Ascending aorta (tissue), 2 donors: ENCODE measurements around the gene ATP9B. TPM values are rescaled to one million over a fixed set of nuclear protein-coding genes. Genes with fewer than 3 reads are reported as not detected.

Experiments
- DNase-seq, 2 donors: peaks; one replicate each; pipeline ENCODE4 v3.0.0-alpha.2; 2019; ENCODE audit warnings: low spot score in 2 of 2
- H3K27ac ChIP-seq, 2 donors: fragments of 200-600 bp; sonication (generic); one replicate each; pipeline ENCODE4 v1.5.1; 2016 to 2017; ENCODE audit warnings: mild to moderate bottlenecking in 1 of 2
- H3K27me3 ChIP-seq: fragments of 200-600 bp; sonication (generic); one replicate; pipeline ENCODE4 v1.5.1; 2017
- H3K36me3 ChIP-seq, 2 donors: fragments of 200-600 bp; sonication (generic); one replicate each; pipeline ENCODE4 v1.5.1; 2016
- H3K4me1 ChIP-seq, 2 donors: fragments of 200-600 bp; sonication (generic); one replicate each; pipeline ENCODE4 v1.5.1; 2016 to 2017; ENCODE audit warnings: mild to moderate bottlenecking in 1 of 2
- H3K4me3 ChIP-seq, 2 donors: fragments of 200-600 bp; sonication (generic); one replicate each; pipeline ENCODE4 v1.5.1; 2016 to 2017; ENCODE audit warnings: mild to moderate bottlenecking in 1 of 2
- H3K9me3 ChIP-seq, 2 donors: fragments of 200-600 bp; sonication (generic); one replicate each; pipeline ENCODE4 v1.5.1; 2016
- intact Hi-C: fragments of 100-400 bp; cut with DNase I; formaldehyde crosslinking; loops from one replicate; pipeline ENCODE4 v1.15.1; 2023
- total RNA-seq: library from RNA; depleted of rRNA; stranded (reverse); fragments of >200 nt; gene quantifications from one replicate; pipeline ENCODE4 v1.1.0, GENCODE V29; 2016
- TF ChIP-seq, protein P1 (sequence below), 3 experiments: fragments of 200-600 bp in 2 of 3; fragments of 450-650 bp in 1 of 3; sonication (generic) in 2 of 3; IDR thresholded peaks; one replicate each; pipeline ENCODE4 v1.5.1; 2016 to 2019; ENCODE audit warnings: antibody characterized with exemption in 3 of 3, mild to moderate bottlenecking in 1 of 3, moderate library complexity in 1 of 3

ATP9B gene
- total RNA-seq, 1 donor from 2014 or later = 14.4 TPM

DNA sequence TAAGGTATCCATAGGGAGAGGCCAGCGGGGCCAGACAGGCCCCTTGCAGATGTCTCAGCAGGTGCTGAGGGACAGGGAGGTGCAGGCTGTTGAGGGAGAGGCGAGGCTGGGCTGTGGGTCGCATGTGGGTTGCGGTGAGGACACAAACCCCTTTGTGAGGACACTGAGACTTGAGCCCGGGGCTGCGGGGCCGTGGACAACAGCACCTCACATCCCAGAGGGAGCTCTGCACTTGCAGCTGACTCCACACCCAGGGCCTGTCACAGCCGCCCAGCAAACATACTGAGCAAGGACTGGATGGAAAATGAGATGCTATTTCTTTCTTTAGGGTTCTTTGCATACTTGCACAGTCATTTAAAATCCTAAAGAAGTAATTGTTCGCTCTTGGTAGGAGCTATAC is 231.2 kb downstream of the ATP9B start:
- Histone ChIP-seq H3K9me3 (no peaks in the 10 kb centered on the region), H3K36me3 (peaks cover 14 to 19% of the 10 kb centered on the region in 2 donors), H3K27me3 (no peaks in the 10 kb centered on the region), H3K4me1 (no peaks in the 10 kb centered on the region), H3K4me3 (no peak overlapping the region), H3K27ac (no peak overlapping the region)
- intact Hi-C loops = no loop called here
- DNase-seq = no peak
- TF ChIP-seq, protein P1, sequence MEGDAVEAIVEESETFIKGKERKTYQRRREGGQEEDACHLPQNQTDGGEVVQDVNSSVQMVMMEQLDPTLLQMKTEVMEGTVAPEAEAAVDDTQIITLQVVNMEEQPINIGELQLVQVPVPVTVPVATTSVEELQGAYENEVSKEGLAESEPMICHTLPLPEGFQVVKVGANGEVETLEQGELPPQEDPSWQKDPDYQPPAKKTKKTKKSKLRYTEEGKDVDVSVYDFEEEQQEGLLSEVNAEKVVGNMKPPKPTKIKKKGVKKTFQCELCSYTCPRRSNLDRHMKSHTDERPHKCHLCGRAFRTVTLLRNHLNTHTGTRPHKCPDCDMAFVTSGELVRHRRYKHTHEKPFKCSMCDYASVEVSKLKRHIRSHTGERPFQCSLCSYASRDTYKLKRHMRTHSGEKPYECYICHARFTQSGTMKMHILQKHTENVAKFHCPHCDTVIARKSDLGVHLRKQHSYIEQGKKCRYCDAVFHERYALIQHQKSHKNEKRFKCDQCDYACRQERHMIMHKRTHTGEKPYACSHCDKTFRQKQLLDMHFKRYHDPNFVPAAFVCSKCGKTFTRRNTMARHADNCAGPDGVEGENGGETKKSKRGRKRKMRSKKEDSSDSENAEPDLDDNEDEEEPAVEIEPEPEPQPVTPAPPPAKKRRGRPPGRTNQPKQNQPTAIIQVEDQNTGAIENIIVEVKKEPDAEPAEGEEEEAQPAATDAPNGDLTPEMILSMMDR (IDR thresholded peaks at IDR 0.05) = no peak

DNA sequence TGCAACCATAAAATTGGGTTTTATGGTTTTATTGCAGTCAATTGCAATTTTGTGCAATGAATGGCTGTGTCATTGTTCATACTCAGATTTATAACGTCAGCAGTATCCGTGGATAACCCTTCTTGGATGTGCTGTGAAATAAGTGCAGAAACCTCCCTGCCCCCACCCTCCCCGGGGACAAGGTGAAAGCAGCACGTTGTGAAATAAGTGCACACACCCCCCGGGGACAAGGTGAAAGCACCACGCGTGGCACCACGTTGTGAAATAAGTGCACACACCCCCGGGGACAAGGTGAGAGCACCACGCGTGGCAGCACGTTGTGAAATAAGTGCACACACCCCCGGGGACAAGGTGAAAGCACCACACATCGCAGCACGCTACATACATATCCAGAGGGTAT is 232.9 kb downstream of the ATP9B start:
- TF ChIP-seq, protein P1 (IDR thresholded peaks at IDR 0.05) = no peak
- intact Hi-C loops = no loop called here
- Histone ChIP-seq H3K4me1 (no peaks in the 10 kb centered on the region), H3K27ac (no peak overlapping the region), H3K9me3 (no peaks in the 10 kb centered on the region), H3K4me3 (no peak overlapping the region), H3K36me3 (peaks cover 22 to 31% of the 10 kb centered on the region in 2 donors), H3K27me3 (no peaks in the 10 kb centered on the region)
- no peak for DNase-seq

DNA sequence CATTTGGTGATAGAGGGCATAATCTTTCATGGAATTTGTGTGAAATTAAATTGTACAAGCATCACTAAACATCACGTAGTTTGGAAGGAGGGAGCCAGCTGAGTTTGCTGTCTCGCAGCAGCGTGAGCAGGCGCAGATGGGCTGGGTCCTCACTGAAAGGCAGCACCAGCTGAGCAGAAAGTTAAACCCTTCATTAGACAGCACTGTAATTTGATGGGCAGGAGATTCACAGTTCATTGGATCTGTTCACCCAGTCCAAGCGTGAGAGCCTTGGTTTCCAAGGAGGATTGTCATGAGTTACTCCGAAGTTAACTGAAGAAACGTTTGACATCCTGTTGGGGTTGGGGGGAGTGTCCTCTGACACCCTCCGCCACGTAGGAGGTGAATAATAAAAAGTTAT is 236.7 kb downstream of the ATP9B start:
- intact Hi-C loops = no loop called here
- peaks cover 29 to 42% of the 10 kb centered on the region in 2 donors for H3K36me3 ChIP-seq
- H3K27ac ChIP-seq = no peak overlapping the region
- H3K4me3 ChIP-seq = no peak overlapping the region
- H3K27me3 ChIP-seq = no peaks in the 10 kb centered on the region
- DNase-seq = no peak
- H3K4me1 ChIP-seq = no peaks in the 10 kb centered on the region
- H3K9me3 ChIP-seq = no peaks in the 10 kb centered on the region
- TF ChIP-seq, protein P1 (IDR thresholded peaks at IDR 0.05) = no peak

DNA sequence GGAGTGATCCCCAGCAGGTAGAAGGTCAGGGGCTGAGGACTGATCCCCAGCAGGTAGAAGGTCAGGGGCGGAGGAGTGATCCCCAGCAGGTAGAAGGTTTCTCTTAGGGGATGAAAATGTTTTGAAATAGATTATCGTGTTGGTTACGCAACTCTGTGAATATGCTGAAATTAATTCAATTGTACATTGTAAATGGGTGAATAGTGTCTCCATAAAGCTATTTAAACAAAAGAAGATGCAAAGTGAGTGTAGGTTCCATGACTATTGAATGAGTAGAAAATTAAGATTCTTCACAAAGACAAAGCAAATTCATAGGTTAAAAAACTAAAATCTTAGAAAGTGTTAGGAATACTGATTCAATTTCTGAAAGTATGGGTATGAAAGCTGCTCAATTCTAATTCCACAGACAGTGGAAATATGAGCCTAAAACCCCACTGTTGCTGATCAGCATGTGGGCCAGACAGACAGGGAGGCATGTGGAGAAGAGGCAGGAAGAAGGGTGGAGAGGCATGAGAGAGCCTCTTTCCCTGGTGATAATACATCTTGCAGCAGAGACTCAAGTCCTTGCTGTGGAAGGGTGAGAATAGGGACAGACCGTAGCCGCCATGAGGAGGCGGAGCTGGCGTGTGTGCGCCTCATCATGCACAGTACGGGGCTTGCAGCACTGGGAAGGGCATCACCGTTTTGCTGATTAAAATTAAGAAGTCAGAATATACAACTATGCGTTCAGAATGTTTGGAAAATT is 240.6 kb downstream of the ATP9B start:
- no peak for DNase-seq
- peaks cover 27 to 45% of the 10 kb centered on the region in 2 donors for H3K36me3 ChIP-seq
- H3K4me3 ChIP-seq = no peak overlapping the region
- H3K9me3 ChIP-seq = no peaks in the 10 kb centered on the region
- no peaks in the 10 kb centered on the region for H3K4me1 ChIP-seq
- H3K27me3 ChIP-seq = no peaks in the 10 kb centered on the region
- TF ChIP-seq, protein P1 (IDR thresholded peaks at IDR 0.05) = no peak
- intact Hi-C loops = no loop called here
- H3K27ac ChIP-seq = no peak overlapping the region

DNA sequence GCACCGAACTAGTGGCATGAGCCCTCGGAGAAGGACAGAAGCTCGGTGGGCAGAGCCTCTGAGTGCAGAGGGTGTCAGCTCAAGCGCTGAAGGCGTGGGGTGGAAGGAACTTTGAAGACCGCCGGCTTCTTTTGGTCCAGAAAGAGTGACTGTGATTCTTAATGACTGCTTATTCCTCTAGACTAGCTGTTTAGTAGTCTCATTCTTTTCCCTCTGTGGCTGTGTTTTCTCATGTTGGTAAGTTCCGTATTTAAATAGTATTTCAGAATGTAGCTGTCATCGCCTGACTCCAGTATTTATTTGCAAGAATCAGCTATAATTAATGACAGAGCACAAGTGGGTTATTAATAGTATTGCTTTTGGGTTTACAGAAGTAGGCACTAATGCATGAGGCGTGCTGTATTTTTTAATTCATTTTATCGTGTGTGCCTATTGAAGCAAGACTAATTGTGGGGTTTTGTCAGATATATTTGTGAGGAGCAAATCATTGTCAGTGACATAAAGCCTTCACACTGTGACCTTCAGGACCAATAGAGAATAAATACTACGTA is 245.7 kb downstream of the ATP9B start:
- H3K27me3 ChIP-seq = no peaks in the 10 kb centered on the region
- H3K9me3 ChIP-seq = no peaks in the 10 kb centered on the region
- no peak for DNase-seq
- TF ChIP-seq, protein P1 (IDR thresholded peaks at IDR 0.05) = no peak
- no peak overlapping the region for H3K27ac ChIP-seq
- H3K4me1 ChIP-seq = no peaks in the 10 kb centered on the region
- intact Hi-C loops = no loop called here
- no peak overlapping the region for H3K4me3 ChIP-seq
- peaks cover 10 to 38% of the 10 kb centered on the region in 2 donors for H3K36me3 ChIP-seq
